Panc1 (cell line): Measurements from ENCODE around the gene CHI3L1.

Source experiments
- CTCF ChIP-seq: fragments of 450-650 bp; IDR thresholded peaks from 2 replicates; pipeline ENCODE4 v1.5.1; 2017; ENCODE audit warnings: mild to moderate bottlenecking
- POLR2AphosphoS5 ChIP-seq: IDR thresholded peaks from 2 replicates; pipeline ENCODE4 v1.6.1; 2012; ENCODE audit warnings: mild to moderate bottlenecking, low read depth, low read length, moderate library complexity

GRCh38 chr1:203129501-203130231 lies 56.8 kb downstream of the CHI3L1 start:
- TF ChIP-seq CTCF (no peak), POLR2AphosphoS5 (no peak)
